Measurements from ENCODE around the gene RALGPS2.

DNA sequence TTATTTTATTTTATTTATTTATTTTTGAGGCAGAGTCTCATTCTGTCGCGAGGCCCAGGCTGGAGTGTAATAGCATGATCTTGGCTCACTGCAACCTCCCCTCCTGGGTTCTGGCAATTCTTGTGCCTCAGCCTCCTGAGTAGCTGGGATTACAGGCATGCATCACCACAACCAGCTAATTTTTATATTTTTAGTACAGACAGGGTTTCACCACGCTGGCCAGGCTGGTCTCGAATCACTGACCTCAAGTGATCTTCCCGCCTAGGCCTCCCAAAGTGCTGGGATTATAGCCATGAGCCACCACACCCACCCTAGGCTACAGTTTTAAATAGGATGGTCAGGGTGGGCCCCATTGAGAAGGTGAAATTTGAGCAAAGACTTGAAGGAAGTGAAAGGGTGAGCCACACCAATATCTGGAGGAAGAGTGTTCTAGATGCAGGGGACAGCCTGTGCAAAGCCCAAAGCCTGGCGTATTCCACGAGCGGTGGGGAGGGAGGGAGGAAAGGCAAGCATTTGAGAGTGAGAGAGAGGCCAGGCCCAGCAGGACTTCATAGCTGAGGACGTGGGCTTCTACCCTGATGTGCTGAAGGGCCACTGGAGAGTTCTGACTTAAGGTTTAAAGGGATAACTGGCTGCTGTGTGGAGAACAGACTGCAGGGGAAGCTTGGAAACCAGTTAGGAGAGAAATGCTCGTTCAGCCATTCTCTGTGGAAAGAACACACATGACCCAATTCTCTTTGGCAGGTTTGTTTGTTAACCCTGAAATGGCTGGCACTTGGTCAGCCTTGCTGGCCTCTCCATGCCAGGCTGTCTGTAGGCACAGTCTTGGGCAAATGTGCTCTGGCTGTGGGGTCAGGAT lies 238.0 kb downstream of the RALGPS2 start:
- TF ChIP-seq, protein P1, sequence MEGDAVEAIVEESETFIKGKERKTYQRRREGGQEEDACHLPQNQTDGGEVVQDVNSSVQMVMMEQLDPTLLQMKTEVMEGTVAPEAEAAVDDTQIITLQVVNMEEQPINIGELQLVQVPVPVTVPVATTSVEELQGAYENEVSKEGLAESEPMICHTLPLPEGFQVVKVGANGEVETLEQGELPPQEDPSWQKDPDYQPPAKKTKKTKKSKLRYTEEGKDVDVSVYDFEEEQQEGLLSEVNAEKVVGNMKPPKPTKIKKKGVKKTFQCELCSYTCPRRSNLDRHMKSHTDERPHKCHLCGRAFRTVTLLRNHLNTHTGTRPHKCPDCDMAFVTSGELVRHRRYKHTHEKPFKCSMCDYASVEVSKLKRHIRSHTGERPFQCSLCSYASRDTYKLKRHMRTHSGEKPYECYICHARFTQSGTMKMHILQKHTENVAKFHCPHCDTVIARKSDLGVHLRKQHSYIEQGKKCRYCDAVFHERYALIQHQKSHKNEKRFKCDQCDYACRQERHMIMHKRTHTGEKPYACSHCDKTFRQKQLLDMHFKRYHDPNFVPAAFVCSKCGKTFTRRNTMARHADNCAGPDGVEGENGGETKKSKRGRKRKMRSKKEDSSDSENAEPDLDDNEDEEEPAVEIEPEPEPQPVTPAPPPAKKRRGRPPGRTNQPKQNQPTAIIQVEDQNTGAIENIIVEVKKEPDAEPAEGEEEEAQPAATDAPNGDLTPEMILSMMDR (IDR thresholded peaks at IDR 0.05), result no peak
- TF ChIP-seq POLR2AphosphoS5 (IDR thresholded peaks at IDR 0.05) (no peak), POLR2A (IDR thresholded peaks at IDR 0.05) (no peak)
